ENCODE results near the gene STING1. TPM values are rescaled to one million over a fixed set of nuclear protein-coding genes. Genes with fewer than 3 reads are reported as not detected.

STING1 gene
- total RNA-seq, 2 experiments from 2014 or later, result 64.9 to 67.4 TPM

- peaks cover 2% of the 10 kb centered on the region for H3K36me3 Mint-ChIP-seq (ENCODE audit: low read depth)
- ATAC-seq, result no peak
- no peak overlapping the region for H3K27ac Mint-ChIP-seq
- ChIA-PET POLR2A (no interaction called here), CTCF (interaction anchor here (1.0 to 4.9 kb wide), 2 partner anchors 10 to 81 kb away, joined by 4 to 29 read pairs; no protein-coding TSS in a partner anchor)
- H3K9me3 Mint-ChIP-seq (ENCODE audit: insufficient read depth), result no peaks in the 10 kb centered on the region
- no peak for DNase-seq
- H3K4me1 Mint-ChIP-seq (ENCODE audit: low read depth), result peaks cover 8% of the 10 kb centered on the region
- H3K4me3 Mint-ChIP-seq, result no peak overlapping the region
- H3K27me3 Mint-ChIP-seq (ENCODE audit: low read depth), result no peaks in the 10 kb centered on the region
Observed at GRCh38 chr5:139431706-139432105, 50.9 kb downstream of the STING1 start.

- DNase-seq (no peak), ATAC-seq (no peak)
- POLR2A ChIA-PET, result interaction anchor here (0.6 to 1.4 kb wide), 2 partner anchors 52 to 136 kb away, joined by 3 to 6 read pairs; partner anchors contain the start of gene STING1
- Mint-ChIP-seq H3K4me1 (ENCODE audit: low read depth) (peaks cover 8% of the 10 kb centered on the region), H3K27ac (no peak overlapping the region), H3K4me3 (no peak overlapping the region), H3K36me3 (ENCODE audit: low read depth) (peaks cover 2% of the 10 kb centered on the region), H3K27me3 (ENCODE audit: low read depth) (no peaks in the 10 kb centered on the region), H3K9me3 (ENCODE audit: insufficient read depth) (no peaks in the 10 kb centered on the region)
- CTCF ChIA-PET, result interaction anchor here (0.9 to 4.9 kb wide), 3 partner anchors 8 to 87 kb away, joined by 5 to 29 read pairs (median 7); no protein-coding TSS in a partner anchor
Observed at GRCh38 chr5:139430015-139430414, 52.5 kb downstream of the STING1 start.

GRCh38 chr5:139426203-139426885 is 56.2 kb downstream of the STING1 start:
- no peaks in the 10 kb centered on the region for H3K27me3 Mint-ChIP-seq (ENCODE audit: low read depth)
- CTCF ChIA-PET, result interaction anchor here (1.1 to 18.4 kb wide), 2 partner anchors 10 to 90 kb away, joined by 5 to 538 read pairs; no protein-coding TSS in a partner anchor
- H3K36me3 Mint-ChIP-seq (ENCODE audit: low read depth), result peaks cover 11% of the 10 kb centered on the region
- ATAC-seq, result no peak
- H3K4me3 Mint-ChIP-seq, result no peak overlapping the region
- no peak overlapping the region for H3K27ac Mint-ChIP-seq
- POLR2A ChIA-PET, result interaction anchor here (1.0 to 1.2 kb wide), 2 partner anchors 10 to 89 kb away, joined by 3 to 4 read pairs; no protein-coding TSS in a partner anchor
- H3K4me1 Mint-ChIP-seq (ENCODE audit: low read depth), result peaks cover 15% of the 10 kb centered on the region
- DNase-seq, result no peak
- H3K9me3 Mint-ChIP-seq (ENCODE audit: insufficient read depth), result no peaks in the 10 kb centered on the region

Other genes with a start within 250 kb of the STING1 start
- gene MATR3, start 189.0 kb downstream of the STING1 start, total RNA-seq, result 100 to 1,000 TPM; 174 to 176 TPM
- 10 to 100 TPM; 90.7 to 93.5 TPM for gene PAIP2, start 140.9 kb downstream of the STING1 start, total RNA-seq
- gene SLC23A1, start 99.5 kb downstream of the STING1 start, total RNA-seq, result 1 to 10 TPM; 1.2 to 1.5 TPM
- 10 to 100 TPM; 19.0 to 19.9 TPM for gene MZB1, start 92.8 kb downstream of the STING1 start, total RNA-seq
- 1 to 10 TPM; 5.2 to 6.2 TPM for gene PROB1, start 87.7 kb downstream of the STING1 start, total RNA-seq
- gene SPATA24, start 78.7 kb downstream of the STING1 start, total RNA-seq, result 1 to 10 TPM; 3.8 to 4.0 TPM
- gene DNAJC18, start 43.2 kb downstream of the STING1 start, total RNA-seq, result 1 to 10 TPM; 3.7 to 5.4 TPM
- not detected for gene ECSCR, start 20.0 kb downstream of the STING1 start, total RNA-seq
- gene SMIM33, start 11.8 kb downstream of the STING1 start, total RNA-seq, result under 1 TPM; 0.32 to 0.65 TPM
- 100 to 1,000 TPM; 227 to 232 TPM for gene UBE2D2, start 78.6 kb upstream of the STING1 start, total RNA-seq
- 1 to 10 TPM; 1.2 to 2.0 TPM for gene CXXC5, start 165.6 kb upstream of the STING1 start, total RNA-seq